Spleen (tissue), 7 donors: Measurements from ENCODE around the gene UTP14C.

ENCODE experiments used
- POLR2A ChIP-seq, 3 donors: fragments of 450-650 bp; IDR thresholded peaks; one replicate each; pipeline ENCODE4 v1.5.1; 2017; ENCODE audit warnings: antibody characterized with exemption in 3 of 3, mild to moderate bottlenecking in 1 of 3
- TF ChIP-seq, protein P1 (sequence below), 11 experiments: fragments of 200-600 bp in 7 of 11; fragments of 450-650 bp in 4 of 11; sonication (generic) in 4 of 11; IDR thresholded peaks in 8 of 11; conservative IDR thresholded peaks in 3 of 11; 1 replicate in 7 of 11; 2 replicates in 4 of 11; pipeline versions ENCODE4 v1.4.0 to v1.8.0; 2016 to 2021; ENCODE audit warnings: antibody characterized with exemption in 11 of 11, inconsistent platforms in 4 of 11, mild to moderate bottlenecking in 1 of 11
- donor health status: DM: no; HTN: no; CAD: no; lungs with moderate emphysema.
- donor health status: DM: no; HTN: no; CAD: no.
- donor health status: DM: no; HTN: no; CAD: no.

DNA sequence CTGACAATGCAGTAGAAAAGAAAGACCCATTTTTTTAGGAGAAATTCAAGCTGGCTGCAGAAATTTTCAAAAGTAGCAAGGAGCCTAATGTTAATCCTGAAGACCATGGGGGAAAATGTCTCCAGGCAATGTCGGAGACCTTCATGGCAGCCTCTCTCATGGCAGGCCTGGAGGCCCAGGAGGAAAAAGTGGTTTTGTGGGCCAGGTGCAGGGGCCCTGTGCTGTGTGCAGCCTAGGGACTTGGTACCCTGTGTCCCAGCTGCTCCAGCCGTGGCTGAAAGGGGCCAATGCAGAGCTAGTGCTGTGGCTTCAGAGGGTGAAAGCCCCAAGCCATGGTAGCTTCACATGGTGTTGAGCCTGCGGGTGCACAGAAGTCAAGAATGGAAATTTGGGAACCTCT, 8.2 kb upstream of the UTP14C start:
- TF ChIP-seq, protein P1, sequence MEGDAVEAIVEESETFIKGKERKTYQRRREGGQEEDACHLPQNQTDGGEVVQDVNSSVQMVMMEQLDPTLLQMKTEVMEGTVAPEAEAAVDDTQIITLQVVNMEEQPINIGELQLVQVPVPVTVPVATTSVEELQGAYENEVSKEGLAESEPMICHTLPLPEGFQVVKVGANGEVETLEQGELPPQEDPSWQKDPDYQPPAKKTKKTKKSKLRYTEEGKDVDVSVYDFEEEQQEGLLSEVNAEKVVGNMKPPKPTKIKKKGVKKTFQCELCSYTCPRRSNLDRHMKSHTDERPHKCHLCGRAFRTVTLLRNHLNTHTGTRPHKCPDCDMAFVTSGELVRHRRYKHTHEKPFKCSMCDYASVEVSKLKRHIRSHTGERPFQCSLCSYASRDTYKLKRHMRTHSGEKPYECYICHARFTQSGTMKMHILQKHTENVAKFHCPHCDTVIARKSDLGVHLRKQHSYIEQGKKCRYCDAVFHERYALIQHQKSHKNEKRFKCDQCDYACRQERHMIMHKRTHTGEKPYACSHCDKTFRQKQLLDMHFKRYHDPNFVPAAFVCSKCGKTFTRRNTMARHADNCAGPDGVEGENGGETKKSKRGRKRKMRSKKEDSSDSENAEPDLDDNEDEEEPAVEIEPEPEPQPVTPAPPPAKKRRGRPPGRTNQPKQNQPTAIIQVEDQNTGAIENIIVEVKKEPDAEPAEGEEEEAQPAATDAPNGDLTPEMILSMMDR (IDR thresholded peaks at IDR 0.05 in 8 of 11, conservative IDR thresholded peaks at IDR 0.05 in 3 of 11): no peak
- no peak for TF ChIP-seq POLR2A (IDR thresholded peaks at IDR 0.05)
